Measurements from ENCODE around the gene FBXO3. TPM values are rescaled to one million over a fixed set of nuclear protein-coding genes. Genes with fewer than 3 reads are reported as not detected.

FBXO3 gene
- total and polyA plus RNA-seq, 9 donors = 25.2 to 43.0 (median 33.8) TPM

- H3K4me3 ChIP-seq = no peak overlapping the region
- no peaks in the 10 kb centered on the region for H3K36me3 ChIP-seq
- H3K4me1 ChIP-seq (ENCODE audit: insufficient read depth) = no peaks in the 10 kb centered on the region
- no peaks in the 10 kb centered on the region for H3K9me3 ChIP-seq
- no peaks in the 10 kb centered on the region for H3K27me3 ChIP-seq
- H3K27ac ChIP-seq = no peak overlapping the region
- no peak for TF ChIP-seq POLR2A (IDR thresholded peaks at IDR 0.05)
- TF ChIP-seq EP300 (IDR thresholded peaks at IDR 0.05) = no peak
- TF ChIP-seq CTCF (IDR thresholded peaks at IDR 0.05) = no peak
- intact Hi-C loops (cut with DNase I) = loop anchor here in 1 of 4 donors (10.0 kb wide), 1 partner anchor 378 kb away; no protein-coding TSS in a partner anchor
- WGBS, 3 donors = 83 to 90% (median 88%) methylated on average over 5 of the region's 5 CpGs
- DNase-seq = no peak
These were observed 31.0 kb downstream of the FBXO3 start for GRCh38 chr11:33743291-33743690.

- no peak for DNase-seq
These were observed 32.0 kb downstream of the FBXO3 start for GRCh38 chr11:33742249-33742851.

GRCh38 chr11:33741806-33742205 is 32.5 kb downstream of the FBXO3 start:
- H3K27me3 ChIP-seq = no peaks in the 10 kb centered on the region
- DNase-seq = no peak
- H3K36me3 ChIP-seq = no peaks in the 10 kb centered on the region
- no peak overlapping the region for H3K4me3 ChIP-seq
- intact Hi-C loops (cut with DNase I) = loop anchor here in 1 of 4 donors (10.0 kb wide), 1 partner anchor 377 kb away; no protein-coding TSS in a partner anchor
- no peaks in the 10 kb centered on the region for H3K4me1 ChIP-seq (ENCODE audit: insufficient read depth)
- H3K27ac ChIP-seq = no peak overlapping the region
- TF ChIP-seq EP300 (IDR thresholded peaks at IDR 0.05) = no peak
- no peak for TF ChIP-seq CTCF (IDR thresholded peaks at IDR 0.05)
- TF ChIP-seq POLR2A (IDR thresholded peaks at IDR 0.05) = no peak
- WGBS, 3 donors = 86 to 88% (median 87%) methylated on average over 7 of the region's 7 CpGs
- H3K9me3 ChIP-seq = no peaks in the 10 kb centered on the region

More at GRCh38 chr11:33742249-33742851, 32.0 kb downstream of the FBXO3 start:
- Histone ChIP-seq H3K4me1 (ENCODE audit: insufficient read depth) (no peaks in the 10 kb centered on the region), H3K27ac (no peak overlapping the region), H3K27me3 (no peaks in the 10 kb centered on the region), H3K36me3 (no peaks in the 10 kb centered on the region), H3K9me3 (no peaks in the 10 kb centered on the region), H3K4me3 (no peak overlapping the region)
- TF ChIP-seq CTCF (IDR thresholded peaks at IDR 0.05) = no peak
- no peak for TF ChIP-seq POLR2A (IDR thresholded peaks at IDR 0.05)
- no peak for TF ChIP-seq EP300 (IDR thresholded peaks at IDR 0.05)
- 69 to 73% (median 72%) methylated on average over 3 of the region's 3 CpGs for WGBS, 3 donors
- intact Hi-C loops (cut with DNase I) = loop anchor here in 1 of 4 donors (10.0 kb wide), 1 partner anchor 378 kb away; no protein-coding TSS in a partner anchor

GRCh38 chr11:33737362-33737821 is 36.9 kb downstream of the FBXO3 start:
- no peak for TF ChIP-seq CTCF (IDR thresholded peaks at IDR 0.05)
- no peak for TF ChIP-seq POLR2A (IDR thresholded peaks at IDR 0.05)
- no peak for TF ChIP-seq EP300 (IDR thresholded peaks at IDR 0.05)
- intact Hi-C loops (cut with DNase I) = no loop called here
- H3K27ac ChIP-seq = no peak overlapping the region

More at GRCh38 chr11:33737362-33737821, 36.9 kb downstream of the FBXO3 start:
- Histone ChIP-seq H3K4me1 (ENCODE audit: insufficient read depth) (peaks cover 5% of the 10 kb centered on the region), H3K27me3 (no peaks in the 10 kb centered on the region), H3K9me3 (no peaks in the 10 kb centered on the region), H3K4me3 (no peak overlapping the region), H3K36me3 (no peaks in the 10 kb centered on the region)
- WGBS, 3 donors = 53 to 60% (median 54%) methylated on average over 3 of the region's 3 CpGs
- DNase-seq = no peak
